PC-9 (cell line): ENCODE measurements around the gene PPM1H. TPM values are rescaled to one million over a fixed set of nuclear protein-coding genes. Genes with fewer than 3 reads are reported as not detected.

Source experiments
- BruUV-seq: library from RNA; stranded (reverse); fragments of 400-500 nt; replicated peaks from 2 replicates; lab custom pipeline; 2021; lab: Mats Ljungman, UMichigan
- CTCF ChIA-PET: fragments of 300-600 bp; sonication (Branson Sonifier 250); formaldehyde crosslinking; loops from one replicate; lab custom pipeline; 2022; ENCODE audit warnings: antibody characterized with exemption; lab: Charles Lee
- POLR2A ChIA-PET: fragments of 300-600 bp; sonication (Branson Sonifier 250); formaldehyde crosslinking; loops from one replicate; lab custom pipeline; 2022; ENCODE audit warnings: antibody characterized with exemption; ENCODE audit not compliant: unreplicated experiment; lab: Charles Lee
- DNase-seq, 2 experiments: peaks; one replicate each; pipeline versions ENCODE4 v3.0.0 to v3.0.0-alpha.2; 2015 to 2022; ENCODE audit warnings: mixed read lengths in 1 of 2
- H2AFZ ChIP-seq: fragments of 200-600 bp; sonication (generic); 2 replicates; pipeline ENCODE4 v1.8.1; 2017; ENCODE audit warnings: antibody characterized with exemption
- H3F3A ChIP-seq: fragments of 200-600 bp; sonication (generic); 2 replicates; pipeline ENCODE4 v1.8.1; 2017; ENCODE audit warnings: antibody characterized with exemption, mild to moderate bottlenecking, low read depth; ENCODE audit not compliant: insufficient read depth
- H3K27ac ChIP-seq: fragments of 200-600 bp; sonication (generic); 2 replicates; pipeline ENCODE4 v1.6.1; 2016; ENCODE audit warnings: mixed run types
- H3K27me3 ChIP-seq: fragments of 200-600 bp; sonication (generic); 2 replicates; pipeline ENCODE4 v1.6.1; 2016; ENCODE audit warnings: low read depth, mixed run types; ENCODE audit not compliant: insufficient read depth
- H3K36me3 ChIP-seq: fragments of 200-600 bp; sonication (generic); 2 replicates; pipeline ENCODE4 v1.6.1; 2016; ENCODE audit warnings: low read depth, mixed run types
- H3K4me1 ChIP-seq: fragments of 200-600 bp; sonication (generic); replicated peaks from 2 replicates; pipeline ENCODE4 v1.6.1; 2016; ENCODE audit warnings: mixed run types; ENCODE audit not compliant: insufficient read depth
- H3K4me2 ChIP-seq: fragments of 200-600 bp; sonication (generic); 2 replicates; pipeline ENCODE4 v1.6.1; 2017; ENCODE audit warnings: mixed run types
- H3K4me3 ChIP-seq: fragments of 200-600 bp; sonication (generic); 2 replicates; pipeline ENCODE4 v1.6.1; 2016; ENCODE audit warnings: mixed run types
- H3K79me2 ChIP-seq: fragments of 200-600 bp; sonication (generic); 2 replicates; pipeline ENCODE4 v1.6.1; 2017; ENCODE audit warnings: low read depth, mixed run types
- H3K9me2 ChIP-seq: fragments of 200-600 bp; sonication (generic); 2 replicates; pipeline ENCODE4 v1.8.1; 2017; ENCODE audit warnings: mild to moderate bottlenecking; ENCODE audit not compliant: insufficient read depth
- H3K9me3 ChIP-seq: fragments of 200-600 bp; sonication (generic); 2 replicates; pipeline ENCODE4 v1.8.1; 2016; ENCODE audit warnings: low read depth; ENCODE audit not compliant: insufficient read depth
- H4K20me1 ChIP-seq: fragments of 200-600 bp; sonication (generic); 2 replicates; pipeline ENCODE4 v1.8.1; 2017; ENCODE audit not compliant: insufficient read depth
- EZH2 ChIP-seq: fragments of 200-600 bp; sonication (generic); IDR thresholded peaks from 2 replicates; pipeline ENCODE4 v1.8.0; 2017; ENCODE audit warnings: antibody characterized with exemption, low read depth
- intact Hi-C: fragments of 100-400 bp; cut with micrococcal nuclease; formaldehyde crosslinking; loops from one replicate; pipeline ENCODE4 v1.10.0; 2022; ENCODE audit not compliant: unreplicated experiment
- total RNA-seq: library from RNA; stranded (reverse); gene quantifications from 2 replicates; pipeline ENCODE4 v1.2.3, GENCODE V29; 2021
- TF ChIP-seq, protein P1 (sequence below): fragments of 200-600 bp; sonication (generic); conservative IDR thresholded peaks from 2 replicates; pipeline ENCODE4 v1.6.1; 2017; ENCODE audit warnings: mixed run types, antibody characterized with exemption, mild to moderate bottlenecking, moderate library complexity

PPM1H gene
- total RNA-seq, 1 experiment from 2014 or later, result 11.4 TPM

- CTCF ChIA-PET, result no interaction called here
- H3K4me1 ChIP-seq, result peaks cover 50% of the 10 kb centered on the region
- intact Hi-C loops, result no loop called here
Measured at GRCh38 chr12:62928632-62929031, 6.3 kb downstream of the PPM1H start.

DNA sequence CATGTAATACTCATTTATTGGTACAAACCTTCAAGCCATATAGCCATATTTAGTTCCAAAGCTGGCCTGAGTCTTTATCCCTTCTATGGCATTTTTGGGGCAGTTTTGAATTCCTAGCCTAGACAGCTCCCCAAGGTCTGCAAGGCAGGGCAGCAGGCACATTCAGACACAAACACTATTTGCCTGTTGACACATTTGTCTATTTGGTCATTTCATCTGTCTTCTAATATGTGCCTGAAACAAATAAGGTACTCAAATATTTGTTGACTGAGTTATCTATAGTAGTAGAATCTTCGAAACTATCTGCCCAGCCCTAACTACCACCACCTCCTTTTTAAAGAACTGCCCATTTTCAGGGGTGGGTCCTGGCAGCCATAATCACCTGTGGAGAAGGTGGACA, 9.3 kb downstream of the PPM1H start:
- Histone ChIP-seq H3K36me3 (no peaks in the 10 kb centered on the region), H3K4me3 (no peak overlapping the region), H3K27ac (no peak overlapping the region), H2AFZ (no peak overlapping the region), H4K20me1 (no peaks in the 10 kb centered on the region), H3K9me2 (no peaks in the 10 kb centered on the region), H3K4me1 (peaks cover 28% of the 10 kb centered on the region), H3K4me2 (no peak overlapping the region), H3K79me2 (peaks cover 70% of the 10 kb centered on the region), H3K27me3 (no peaks in the 10 kb centered on the region), H3K9me3 (no peaks in the 10 kb centered on the region), H3F3A (peaks cover 16% of the 10 kb centered on the region)
- POLR2A ChIA-PET, result no interaction called here
- TF ChIP-seq EZH2, result no peak
- TF ChIP-seq, protein P1, sequence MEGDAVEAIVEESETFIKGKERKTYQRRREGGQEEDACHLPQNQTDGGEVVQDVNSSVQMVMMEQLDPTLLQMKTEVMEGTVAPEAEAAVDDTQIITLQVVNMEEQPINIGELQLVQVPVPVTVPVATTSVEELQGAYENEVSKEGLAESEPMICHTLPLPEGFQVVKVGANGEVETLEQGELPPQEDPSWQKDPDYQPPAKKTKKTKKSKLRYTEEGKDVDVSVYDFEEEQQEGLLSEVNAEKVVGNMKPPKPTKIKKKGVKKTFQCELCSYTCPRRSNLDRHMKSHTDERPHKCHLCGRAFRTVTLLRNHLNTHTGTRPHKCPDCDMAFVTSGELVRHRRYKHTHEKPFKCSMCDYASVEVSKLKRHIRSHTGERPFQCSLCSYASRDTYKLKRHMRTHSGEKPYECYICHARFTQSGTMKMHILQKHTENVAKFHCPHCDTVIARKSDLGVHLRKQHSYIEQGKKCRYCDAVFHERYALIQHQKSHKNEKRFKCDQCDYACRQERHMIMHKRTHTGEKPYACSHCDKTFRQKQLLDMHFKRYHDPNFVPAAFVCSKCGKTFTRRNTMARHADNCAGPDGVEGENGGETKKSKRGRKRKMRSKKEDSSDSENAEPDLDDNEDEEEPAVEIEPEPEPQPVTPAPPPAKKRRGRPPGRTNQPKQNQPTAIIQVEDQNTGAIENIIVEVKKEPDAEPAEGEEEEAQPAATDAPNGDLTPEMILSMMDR, result no peak
- intact Hi-C loops, result no loop called here
- no peak for DNase-seq
- no TSS peak for BruUV-seq
- CTCF ChIA-PET, result interaction anchor here (0.6 kb wide), 1 partner anchor 52 kb away, joined by 3 read pairs; no protein-coding TSS in a partner anchor

More at GRCh38 chr12:62928632-62929031, 6.3 kb downstream of the PPM1H start:
- Histone ChIP-seq H3K27me3 (no peaks in the 10 kb centered on the region), H4K20me1 (no peaks in the 10 kb centered on the region), H3K36me3 (no peaks in the 10 kb centered on the region), H3K79me2 (peaks cover 80% of the 10 kb centered on the region), H3K27ac (peak overlapping the region; percentile 45), H3F3A (peaks cover 25% of the 10 kb centered on the region), H2AFZ (no peak overlapping the region), H3K9me3 (no peaks in the 10 kb centered on the region), H3K4me2 (peak overlapping the region; percentile 54), H3K4me3 (no peak overlapping the region), H3K9me2 (no peaks in the 10 kb centered on the region)
- BruUV-seq, result no TSS peak
- peak in 1 of 2 experiments; percentile 98 for DNase-seq
- POLR2A ChIA-PET, result no interaction called here
- TF ChIP-seq, protein P1, result no peak
- TF ChIP-seq EZH2, result no peak

DNA sequence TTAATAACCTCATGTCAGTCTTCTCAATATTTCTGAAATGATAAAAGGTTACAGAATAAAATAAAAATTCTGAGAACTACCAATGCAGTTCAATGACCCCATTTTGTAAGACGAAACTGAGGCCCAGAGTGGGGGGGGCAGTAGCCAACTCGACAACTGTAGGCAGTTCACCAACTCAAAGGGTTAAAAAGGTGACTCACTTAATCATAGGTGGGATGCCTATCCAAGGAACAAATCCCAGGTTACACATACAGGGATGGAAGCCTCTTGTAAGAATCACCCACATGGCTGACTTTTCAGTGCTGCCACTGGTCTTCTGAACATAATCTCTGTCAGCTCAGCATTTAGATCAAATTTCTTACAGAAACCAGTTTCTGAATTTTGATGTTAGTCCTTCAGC, 10.9 kb downstream of the PPM1H start:
- no peaks in the 10 kb centered on the region for H3K36me3 ChIP-seq
- H4K20me1 ChIP-seq, result no peaks in the 10 kb centered on the region
- H3K9me3 ChIP-seq, result no peaks in the 10 kb centered on the region
- CTCF ChIA-PET, result no interaction called here
- peaks cover 58% of the 10 kb centered on the region for H3K79me2 ChIP-seq
- H2AFZ ChIP-seq, result no peak overlapping the region
- no peak overlapping the region for H3K4me2 ChIP-seq
- H3K27ac ChIP-seq, result no peak overlapping the region
- peaks cover 9% of the 10 kb centered on the region for H3F3A ChIP-seq
- POLR2A ChIA-PET, result no interaction called here
- H3K4me3 ChIP-seq, result no peak overlapping the region
- no peaks in the 10 kb centered on the region for H3K27me3 ChIP-seq
- H3K9me2 ChIP-seq, result no peaks in the 10 kb centered on the region
- TF ChIP-seq, protein P1, result no peak
- no peak for TF ChIP-seq EZH2
- peaks cover 18% of the 10 kb centered on the region for H3K4me1 ChIP-seq
- DNase-seq, result no peak
- intact Hi-C loops, result no loop called here
- BruUV-seq, result no TSS peak
